Measurements from ENCODE around the gene TSPAN4. TPM values are rescaled to one million over a fixed set of nuclear protein-coding genes. Genes with fewer than 3 reads are reported as not detected.

TSPAN4 gene
- total and polyA plus RNA-seq, 4 donors: 16.5 to 38.1 (median 30.4) TPM

- Histone ChIP-seq H3K4me1 (ENCODE audit: control insufficient read depth in 4 of 4, insufficient read depth in 4 of 4, low read length in 3 of 4) (peaks cover 43 to 69% (median 55%) of the 10 kb centered on the region in 4 donors), H3K27me3 (ENCODE audit: control insufficient read depth in 4 of 4, insufficient read depth in 4 of 4, low read length in 3 of 4) (no peaks in the 10 kb centered on the region), H3K9ac (ENCODE audit: low read depth in 1 of 2, low read length in 2 of 2) (no peak overlapping the region), H3K9me3 (ENCODE audit: control insufficient read depth in 4 of 4, low read length in 3 of 4) (no peaks in the 10 kb centered on the region), H3K27ac (ENCODE audit: low read depth in 1 of 2, low read length in 2 of 2) (peak overlapping the region; percentile 40 to 57), H3K4me3 (ENCODE audit: low read depth in 1 of 3, low read length in 3 of 3) (peak overlapping the region in 2 of 3 donors; percentile 21 to 42), H3K36me3 (ENCODE audit: control insufficient read depth in 4 of 4, insufficient read depth in 3 of 4, low read depth in 1 of 4, low read length in 3 of 4) (peaks cover 0 to 15% (median 3%) of the 10 kb centered on the region in 4 donors)
- WGBS: 59% methylated on average over 22 of the region's 22 CpGs
- DNase-seq (ENCODE audit: low spot score): no peak
- TF ChIP-seq, protein P1, sequence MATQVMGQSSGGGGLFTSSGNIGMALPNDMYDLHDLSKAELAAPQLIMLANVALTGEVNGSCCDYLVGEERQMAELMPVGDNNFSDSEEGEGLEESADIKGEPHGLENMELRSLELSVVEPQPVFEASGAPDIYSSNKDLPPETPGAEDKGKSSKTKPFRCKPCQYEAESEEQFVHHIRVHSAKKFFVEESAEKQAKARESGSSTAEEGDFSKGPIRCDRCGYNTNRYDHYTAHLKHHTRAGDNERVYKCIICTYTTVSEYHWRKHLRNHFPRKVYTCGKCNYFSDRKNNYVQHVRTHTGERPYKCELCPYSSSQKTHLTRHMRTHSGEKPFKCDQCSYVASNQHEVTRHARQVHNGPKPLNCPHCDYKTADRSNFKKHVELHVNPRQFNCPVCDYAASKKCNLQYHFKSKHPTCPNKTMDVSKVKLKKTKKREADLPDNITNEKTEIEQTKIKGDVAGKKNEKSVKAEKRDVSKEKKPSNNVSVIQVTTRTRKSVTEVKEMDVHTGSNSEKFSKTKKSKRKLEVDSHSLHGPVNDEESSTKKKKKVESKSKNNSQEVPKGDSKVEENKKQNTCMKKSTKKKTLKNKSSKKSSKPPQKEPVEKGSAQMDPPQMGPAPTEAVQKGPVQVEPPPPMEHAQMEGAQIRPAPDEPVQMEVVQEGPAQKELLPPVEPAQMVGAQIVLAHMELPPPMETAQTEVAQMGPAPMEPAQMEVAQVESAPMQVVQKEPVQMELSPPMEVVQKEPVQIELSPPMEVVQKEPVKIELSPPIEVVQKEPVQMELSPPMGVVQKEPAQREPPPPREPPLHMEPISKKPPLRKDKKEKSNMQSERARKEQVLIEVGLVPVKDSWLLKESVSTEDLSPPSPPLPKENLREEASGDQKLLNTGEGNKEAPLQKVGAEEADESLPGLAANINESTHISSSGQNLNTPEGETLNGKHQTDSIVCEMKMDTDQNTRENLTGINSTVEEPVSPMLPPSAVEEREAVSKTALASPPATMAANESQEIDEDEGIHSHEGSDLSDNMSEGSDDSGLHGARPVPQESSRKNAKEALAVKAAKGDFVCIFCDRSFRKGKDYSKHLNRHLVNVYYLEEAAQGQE (IDR thresholded peaks at IDR 0.05): no peak
- peak; percentile 53 for TF ChIP-seq SP1 (IDR thresholded peaks at IDR 0.05)
These were observed 20.9 kb upstream of the TSPAN4 start for GRCh38 chr11:821512-822371.

- peaks cover 46 to 83% (median 62%) of the 10 kb centered on the region in 4 donors for H3K4me1 ChIP-seq (ENCODE audit: control insufficient read depth in 4 of 4, insufficient read depth in 4 of 4, low read length in 3 of 4)
These were observed 19.0 kb upstream of the TSPAN4 start for GRCh38 chr11:823441-824291.

GRCh38 chr11:824292-824880 is 18.3 kb upstream of the TSPAN4 start:
- H3K4me1 ChIP-seq (ENCODE audit: control insufficient read depth in 4 of 4, insufficient read depth in 4 of 4, low read length in 3 of 4): peaks cover 47 to 85% (median 65%) of the 10 kb centered on the region in 4 donors
- no peaks in the 10 kb centered on the region for H3K27me3 ChIP-seq (ENCODE audit: control insufficient read depth in 4 of 4, insufficient read depth in 4 of 4, low read length in 3 of 4)
- peaks cover 0 to 15% (median 3%) of the 10 kb centered on the region in 4 donors for H3K36me3 ChIP-seq (ENCODE audit: control insufficient read depth in 4 of 4, insufficient read depth in 3 of 4, low read depth in 1 of 4, low read length in 3 of 4)
- H3K9me3 ChIP-seq (ENCODE audit: control insufficient read depth in 4 of 4, low read length in 3 of 4): no peaks in the 10 kb centered on the region
- H3K27ac ChIP-seq (ENCODE audit: low read depth in 1 of 2, low read length in 2 of 2): no peak overlapping the region
- no peak overlapping the region for H3K4me3 ChIP-seq (ENCODE audit: low read depth in 1 of 3, low read length in 3 of 3)
- DNase-seq (ENCODE audit: low spot score): no peak
- WGBS: 76% methylated on average over 59 of the region's 59 CpGs
- H3K9ac ChIP-seq (ENCODE audit: low read depth in 1 of 2, low read length in 2 of 2): no peak overlapping the region
- TF ChIP-seq YY1 (IDR thresholded peaks at IDR 0.05) (no peak), MAX (IDR thresholded peaks at IDR 0.05) (no peak), JUND (IDR thresholded peaks at IDR 0.05) (no peak), TAF1 (conservative IDR thresholded peaks at IDR 0.05) (no peak), RXRA (IDR thresholded peaks at IDR 0.05) (no peak), FOXA1 (IDR thresholded peaks at IDR 0.05) (no peak), FOXA2 (IDR thresholded peaks at IDR 0.05) (no peak), SP1 (IDR thresholded peaks at IDR 0.05) (no peak), GABPA (IDR thresholded peaks at IDR 0.05 in 1 of 2, conservative IDR thresholded peaks at IDR 0.05 in 1 of 2) (no peak), HNF4G (IDR thresholded peaks at IDR 0.05) (no peak), ZBTB33 (IDR thresholded peaks at IDR 0.05) (no peak)
- TF ChIP-seq, protein P1 (IDR thresholded peaks at IDR 0.05): no peak
- TF ChIP-seq, protein P2, sequence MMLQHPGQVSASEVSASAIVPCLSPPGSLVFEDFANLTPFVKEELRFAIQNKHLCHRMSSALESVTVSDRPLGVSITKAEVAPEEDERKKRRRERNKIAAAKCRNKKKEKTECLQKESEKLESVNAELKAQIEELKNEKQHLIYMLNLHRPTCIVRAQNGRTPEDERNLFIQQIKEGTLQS (IDR thresholded peaks at IDR 0.05): no peak

More at GRCh38 chr11:823441-824291, 19.0 kb upstream of the TSPAN4 start:
- Histone ChIP-seq H3K27ac (ENCODE audit: low read depth in 1 of 2, low read length in 2 of 2) (no peak overlapping the region), H3K9me3 (ENCODE audit: control insufficient read depth in 4 of 4, low read length in 3 of 4) (no peaks in the 10 kb centered on the region), H3K4me3 (ENCODE audit: low read depth in 1 of 3, low read length in 3 of 3) (no peak overlapping the region), H3K27me3 (ENCODE audit: control insufficient read depth in 4 of 4, insufficient read depth in 4 of 4, low read length in 3 of 4) (no peaks in the 10 kb centered on the region), H3K36me3 (ENCODE audit: control insufficient read depth in 4 of 4, insufficient read depth in 3 of 4, low read depth in 1 of 4, low read length in 3 of 4) (peaks cover 0 to 15% (median 3%) of the 10 kb centered on the region in 4 donors), H3K9ac (ENCODE audit: low read depth in 1 of 2, low read length in 2 of 2) (no peak overlapping the region)
- 91% methylated on average over 53 of the region's 53 CpGs for WGBS
- no peak for DNase-seq (ENCODE audit: low spot score)
- TF ChIP-seq EGR1 (IDR thresholded peaks at IDR 0.05; ENCODE audit: low read depth in 2 of 2): no peak
- no peak for TF ChIP-seq JUND (IDR thresholded peaks at IDR 0.05)
- TF ChIP-seq FOXA2 (IDR thresholded peaks at IDR 0.05): no peak
- no peak for TF ChIP-seq RXRA (IDR thresholded peaks at IDR 0.05)
- no peak for TF ChIP-seq YY1 (IDR thresholded peaks at IDR 0.05)
- no peak for TF ChIP-seq HNF4G (IDR thresholded peaks at IDR 0.05)
